Lower leg skin (tissue), 4 donors: Measurements from ENCODE around the gene SLC47A2. TPM values are rescaled to one million over a fixed set of nuclear protein-coding genes. Genes with fewer than 3 reads are reported as not detected.
A peak's percentile ranks its signal among the peaks of the same experiment; 100 is the strongest.

Experiments
- DNase-seq, 2 donors: peaks; one replicate each; pipeline ENCODE4 v3.0.0-alpha.2; 2019; ENCODE audit warnings: low spot score in 2 of 2
- H3K4me3 ChIP-seq: fragments of 200-600 bp; sonication (generic); 2 replicates; pipeline ENCODE4 v1.5.1; 2017; ENCODE audit warnings: mild to moderate bottlenecking, low read depth; ENCODE audit not compliant: poor library complexity, severe bottlenecking
- POLR2A ChIP-seq, 2 donors: fragments of 450-650 bp; IDR thresholded peaks; one replicate each; pipeline ENCODE4 v1.6.1; 2016 to 2017; ENCODE audit warnings: antibody characterized with exemption in 2 of 2, mild to moderate bottlenecking in 1 of 2, moderate library complexity in 1 of 2
- WGBS, 2 donors: methylation state at CpG; one replicate each; pipeline ENCODE4 v1.1.5; 2018; 5-methylcytosine and 5-hydroxymethylcytosine counted together
- intact Hi-C: fragments of 100-400 bp; cut with DNase I; formaldehyde crosslinking; loops from one replicate; pipeline ENCODE4 v1.15.0; 2023; ENCODE audit warnings: low total_unique reads
- total RNA-seq, 4 donors: library from RNA; depleted of rRNA; stranded (reverse); fragments of >200 nt; gene quantifications; one replicate each; pipeline ENCODE4 v1.1.0, GENCODE V29; 2016
- TF ChIP-seq, protein P1 (sequence below), 3 donors: fragments of 450-650 bp; IDR thresholded peaks; one replicate each; pipeline ENCODE4 v1.5.1; 2016; ENCODE audit warnings: antibody characterized with exemption in 3 of 3, mild to moderate bottlenecking in 3 of 3, moderate library complexity in 2 of 3

SLC47A2 gene
- total RNA-seq, 4 donors from 2014 or later: 0.49 to 6.1 (median 2.5) TPM; not detected in 1

DNA sequence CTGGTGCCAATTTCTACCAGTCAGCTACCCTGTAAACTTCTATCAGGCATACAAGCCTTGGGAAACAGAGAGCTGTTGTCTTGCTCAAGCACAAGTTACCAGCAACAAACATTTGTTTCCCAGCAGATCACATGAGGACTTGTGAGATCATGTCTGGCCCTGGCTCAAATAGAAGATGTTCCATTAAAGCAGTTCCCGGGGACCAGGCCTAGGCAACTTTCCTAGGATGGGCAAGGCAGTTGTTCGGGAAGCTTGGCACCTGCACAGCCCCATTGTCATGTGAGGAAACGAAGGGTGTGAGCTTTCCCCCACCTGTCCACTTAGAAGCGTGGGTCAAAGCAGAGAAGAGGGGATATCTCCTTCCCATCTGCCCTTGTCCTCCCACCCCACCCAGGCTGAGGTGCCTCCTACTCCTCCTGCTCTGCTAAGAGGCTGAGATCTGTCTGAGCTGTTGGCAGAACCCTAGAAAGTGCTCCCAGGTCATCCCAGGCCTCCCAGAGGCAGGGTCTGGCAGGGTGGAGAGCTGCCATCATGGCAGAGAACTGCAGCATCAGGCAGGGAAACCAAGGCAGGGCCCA is 11.2 kb upstream of the SLC47A2 start:
- H3K4me3 ChIP-seq: no peak overlapping the region
- TF ChIP-seq, protein P1, sequence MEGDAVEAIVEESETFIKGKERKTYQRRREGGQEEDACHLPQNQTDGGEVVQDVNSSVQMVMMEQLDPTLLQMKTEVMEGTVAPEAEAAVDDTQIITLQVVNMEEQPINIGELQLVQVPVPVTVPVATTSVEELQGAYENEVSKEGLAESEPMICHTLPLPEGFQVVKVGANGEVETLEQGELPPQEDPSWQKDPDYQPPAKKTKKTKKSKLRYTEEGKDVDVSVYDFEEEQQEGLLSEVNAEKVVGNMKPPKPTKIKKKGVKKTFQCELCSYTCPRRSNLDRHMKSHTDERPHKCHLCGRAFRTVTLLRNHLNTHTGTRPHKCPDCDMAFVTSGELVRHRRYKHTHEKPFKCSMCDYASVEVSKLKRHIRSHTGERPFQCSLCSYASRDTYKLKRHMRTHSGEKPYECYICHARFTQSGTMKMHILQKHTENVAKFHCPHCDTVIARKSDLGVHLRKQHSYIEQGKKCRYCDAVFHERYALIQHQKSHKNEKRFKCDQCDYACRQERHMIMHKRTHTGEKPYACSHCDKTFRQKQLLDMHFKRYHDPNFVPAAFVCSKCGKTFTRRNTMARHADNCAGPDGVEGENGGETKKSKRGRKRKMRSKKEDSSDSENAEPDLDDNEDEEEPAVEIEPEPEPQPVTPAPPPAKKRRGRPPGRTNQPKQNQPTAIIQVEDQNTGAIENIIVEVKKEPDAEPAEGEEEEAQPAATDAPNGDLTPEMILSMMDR (IDR thresholded peaks at IDR 0.05): no peak
- no peak for TF ChIP-seq POLR2A (IDR thresholded peaks at IDR 0.05)
- intact Hi-C loops: no loop called here
- WGBS, 2 donors: 11 to 23% methylated on average over 4 of the region's 4 CpGs
- peak; percentile 94 for DNase-seq

DNA sequence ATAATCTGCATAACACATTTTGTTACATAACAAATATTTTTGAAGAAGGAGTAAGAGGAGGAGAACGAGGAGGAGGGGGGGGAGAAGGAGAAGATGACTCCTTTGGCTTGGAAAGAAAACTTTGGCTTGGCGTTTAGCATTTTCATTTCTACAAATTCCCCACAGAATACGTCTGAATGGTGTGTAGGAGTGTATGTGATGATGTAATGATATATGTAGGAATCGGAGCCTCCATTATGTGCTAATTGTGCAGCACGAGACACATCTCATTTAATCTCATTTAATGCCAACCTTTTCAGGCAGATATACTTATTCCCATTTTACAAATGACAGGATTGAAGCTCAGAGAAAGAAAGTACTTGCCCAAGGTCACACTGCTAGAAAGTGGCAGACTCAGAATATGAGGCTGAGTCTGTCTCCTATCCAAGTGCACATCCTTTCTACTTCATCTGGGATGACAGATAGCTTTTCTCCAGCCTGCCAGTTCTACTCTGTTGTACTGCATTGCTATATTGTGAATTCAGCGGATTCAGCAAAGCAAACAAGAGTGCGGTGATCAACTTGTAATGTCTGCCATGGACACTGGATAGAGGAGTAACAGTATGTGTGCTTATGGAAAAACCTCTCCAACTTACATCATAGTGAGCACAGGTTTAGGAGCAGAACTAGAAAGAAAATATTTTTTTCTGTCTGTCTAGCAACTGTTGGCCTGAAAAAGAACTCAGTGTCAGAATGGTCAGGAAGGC is 10.4 kb upstream of the SLC47A2 start:
- TF ChIP-seq POLR2A (IDR thresholded peaks at IDR 0.05): no peak
- TF ChIP-seq, protein P1 (IDR thresholded peaks at IDR 0.05): no peak
- intact Hi-C loops: no loop called here
- WGBS, 2 donors: 33 to 35% methylated on average over 7 of the region's 7 CpGs
- no peak for DNase-seq
- no peak overlapping the region for H3K4me3 ChIP-seq

DNA sequence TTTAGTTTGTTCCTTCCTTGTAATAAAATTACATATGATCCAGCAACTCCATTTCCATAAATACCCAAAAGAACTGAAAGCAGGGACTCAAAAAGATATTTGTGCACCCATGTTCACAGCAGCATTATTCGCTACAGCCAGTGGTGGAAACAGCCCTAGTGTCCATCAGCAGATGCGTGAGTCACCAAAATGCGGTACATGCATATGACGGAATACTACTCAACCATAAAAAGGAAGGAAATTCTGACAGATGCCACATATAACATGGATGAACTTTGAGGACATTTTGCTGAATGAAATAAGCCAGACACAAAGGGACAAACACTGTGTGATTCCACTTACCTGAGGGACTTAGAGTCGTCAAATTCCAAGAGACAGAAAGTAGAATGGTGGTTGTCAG is 9.1 kb upstream of the SLC47A2 start:
- H3K4me3 ChIP-seq: no peak overlapping the region
- 89 to 98% methylated on average over 5 of the region's 5 CpGs for WGBS, 2 donors
- DNase-seq: no peak
- intact Hi-C loops: no loop called here
- TF ChIP-seq, protein P1 (IDR thresholded peaks at IDR 0.05): no peak
- no peak for TF ChIP-seq POLR2A (IDR thresholded peaks at IDR 0.05)

DNA sequence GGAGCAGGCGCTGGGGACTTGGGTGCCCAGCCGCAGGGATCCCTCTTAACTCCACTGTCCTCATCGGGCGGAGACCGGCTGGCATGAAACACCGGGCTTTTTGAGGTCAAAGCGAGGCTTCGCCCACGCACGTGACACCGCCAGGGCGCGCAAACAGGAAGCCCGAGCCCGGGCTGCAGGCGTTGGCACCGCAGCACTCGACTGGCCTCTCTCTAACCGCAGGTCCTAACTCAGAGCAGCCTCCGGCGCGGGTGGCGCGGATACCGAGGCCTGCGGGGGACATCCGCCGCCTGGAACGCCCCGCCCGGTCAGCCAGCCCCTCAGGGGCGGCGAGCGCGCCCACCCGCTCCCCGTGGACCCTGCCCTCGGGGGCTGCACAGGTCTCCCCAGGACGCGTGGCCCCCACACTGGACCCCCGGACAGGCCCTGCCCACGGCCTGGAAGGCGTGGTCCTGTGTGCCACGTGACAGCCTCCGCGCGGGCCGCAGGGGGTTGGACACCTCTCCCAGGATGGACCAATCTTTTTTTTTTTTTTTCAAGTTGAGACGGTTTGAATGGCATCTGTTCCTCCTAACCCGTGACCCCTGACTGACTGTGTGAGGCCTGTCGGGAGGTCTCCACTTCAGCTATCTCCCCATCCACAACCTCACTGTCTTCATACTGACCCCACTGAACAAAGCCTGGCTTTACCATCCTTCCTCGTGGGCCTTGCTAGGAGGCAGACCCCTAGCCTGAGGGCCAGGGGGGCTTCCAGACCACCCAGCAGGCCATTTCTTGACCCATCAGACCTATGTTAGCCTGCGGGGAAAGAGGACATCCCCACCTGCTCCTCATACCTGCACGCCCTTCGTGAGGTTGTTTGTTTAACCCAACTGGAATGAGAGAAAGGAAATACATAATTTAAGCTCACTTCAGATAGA is 8.4 kb upstream of the SLC47A2 start:
- TF ChIP-seq, protein P1 (IDR thresholded peaks at IDR 0.05): no peak
- peak in 1 of 2 donors; percentile 24 for TF ChIP-seq POLR2A (IDR thresholded peaks at IDR 0.05)
- H3K4me3 ChIP-seq: no peak overlapping the region
- whole genome bisulfite sequencing, 2 donors: 28 to 37% methylated on average over 32 to 33 of the region's 55 CpGs
- DNase-seq: peak; percentile 82 to 96
- intact Hi-C loops: no loop called here

DNA sequence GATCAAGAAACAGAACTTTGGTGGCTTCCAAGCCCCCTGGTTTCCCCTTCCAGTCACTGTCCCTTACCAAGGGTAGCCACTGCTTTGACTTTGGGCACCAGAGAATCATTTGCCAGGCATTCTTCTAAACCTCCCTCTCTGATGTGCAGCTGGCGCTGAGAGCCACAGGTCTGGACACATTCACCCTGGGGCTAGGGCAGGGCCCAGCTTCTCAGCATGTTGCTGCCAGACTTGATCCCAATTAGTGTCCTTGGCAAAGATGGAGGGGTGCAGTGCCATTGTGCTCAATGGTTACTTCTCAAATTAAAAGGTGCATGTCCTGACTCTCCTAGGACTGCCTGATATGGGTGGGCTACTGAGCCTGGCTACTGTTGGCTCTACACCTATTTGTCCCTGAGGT is 7.6 kb upstream of the SLC47A2 start:
- 36 to 43% methylated on average over 1 of the region's 1 CpG for WGBS, 2 donors
- DNase-seq: peak in 1 of 2 donors; percentile 84
- no peak for TF ChIP-seq POLR2A (IDR thresholded peaks at IDR 0.05)
- TF ChIP-seq, protein P1 (IDR thresholded peaks at IDR 0.05): no peak
- H3K4me3 ChIP-seq: no peak overlapping the region
- intact Hi-C loops: no loop called here
